Activated naive CD4-positive, alpha-beta T cell treated with Interleukin-2 at 50 U/mL for 16 hours (primary cell): ENCODE results near the gene NBAS.
"Not testable (repeated sequence)": the region's sequence is repeated elsewhere in the genome, so short reads cannot be mapped to it uniquely, and the experiment has no call there.

Source experiments
- DNase-seq: peaks from one replicate; pipeline ENCODE4 v3.0.0-alpha.2; 2020

Gene NBAS

DNA sequence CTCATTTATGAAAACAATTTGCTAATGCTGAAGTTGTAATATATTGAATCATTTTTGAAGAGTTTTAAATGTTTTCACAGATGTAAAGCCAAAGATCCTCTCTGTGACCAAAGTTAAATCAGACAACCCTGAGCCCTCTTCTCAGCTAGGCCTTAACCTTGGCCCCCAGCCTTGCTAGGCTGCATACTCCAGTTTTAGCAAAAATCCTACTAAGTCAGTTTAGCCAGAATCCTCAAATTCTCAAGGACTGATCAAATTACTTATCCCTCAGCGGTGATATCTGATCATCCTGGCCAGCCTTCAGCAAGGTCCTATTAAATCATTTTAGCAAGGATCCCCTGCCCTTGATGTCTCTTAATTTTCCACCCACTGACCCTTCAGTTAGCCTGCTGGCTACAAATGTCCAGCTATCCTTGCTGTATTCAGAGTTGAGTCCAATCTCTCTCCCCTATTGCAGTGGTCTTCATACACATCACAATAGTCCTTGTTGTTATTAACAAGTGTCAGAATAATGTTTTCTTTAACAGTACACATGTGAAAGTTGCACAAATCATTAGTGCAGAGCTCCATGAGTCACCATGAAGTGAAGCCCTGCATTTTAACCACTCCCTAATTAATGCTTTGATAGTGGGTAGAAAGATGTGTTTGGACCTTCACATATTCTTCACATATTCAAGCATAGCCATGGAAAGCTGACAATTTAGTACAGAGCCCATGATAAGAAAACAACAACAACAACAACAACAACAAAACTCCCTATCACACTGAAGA lies 206.4 kb downstream of the NBAS start:
- DNase-seq, result no peak

GRCh38 chr2:15352363-15352762 lies 208.8 kb downstream of the NBAS start:
- DNase-seq, result no peak

- DNase-seq, result no peak
These were observed 212.5 kb downstream of the NBAS start for GRCh38 chr2:15348636-15349035.

- DNase-seq, result no peak
These were observed 213.1 kb downstream of the NBAS start for GRCh38 chr2:15348045-15348444.

GRCh38 chr2:15346624-15347023 lies 214.5 kb downstream of the NBAS start:
- no peak for DNase-seq

- DNase-seq, result no peak
These were observed 223.0 kb downstream of the NBAS start for GRCh38 chr2:15337996-15338666.

- DNase-seq, result no peak
These were observed 226.3 kb downstream of the NBAS start for GRCh38 chr2:15334644-15335326.

DNA sequence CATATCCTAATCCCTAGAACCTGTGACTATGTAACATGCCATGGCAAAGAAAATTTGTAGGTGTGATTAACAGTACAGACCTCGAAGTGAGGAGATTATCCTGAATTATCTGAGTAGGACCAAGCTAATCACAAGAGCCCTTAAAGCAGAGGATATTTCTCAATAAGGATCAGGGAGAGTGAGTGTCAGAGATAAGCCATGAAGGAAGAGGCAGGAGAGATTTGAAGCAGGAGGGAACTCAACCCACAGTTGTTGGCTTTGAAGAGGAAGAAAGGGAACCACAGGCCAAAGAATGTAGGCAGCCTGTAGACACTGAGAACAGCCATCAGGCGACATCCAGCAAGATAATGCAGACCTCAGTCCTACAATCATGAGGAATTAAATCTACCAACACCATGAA lies 229.3 kb downstream of the NBAS start:
- DNase-seq, result no peak

DNA sequence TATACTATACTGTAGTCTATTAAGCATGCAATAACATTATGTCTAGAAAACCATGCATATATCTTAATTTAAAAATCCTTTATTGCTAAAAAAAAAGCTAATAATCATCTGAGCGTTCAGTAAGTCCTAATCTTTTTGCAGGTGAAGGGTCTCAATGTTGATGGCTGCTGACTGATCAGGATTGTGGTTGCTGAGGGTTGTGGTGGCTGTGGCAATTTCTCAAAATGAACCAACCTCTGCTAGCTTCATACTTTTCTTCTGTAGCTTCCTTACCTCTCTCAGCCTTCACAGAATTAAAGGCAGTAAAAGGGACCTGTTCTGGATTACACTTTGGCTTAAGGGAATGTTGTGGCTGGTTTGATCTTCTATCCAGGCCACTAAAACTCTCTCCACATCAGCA lies 235.8 kb downstream of the NBAS start:
- DNase-seq, result no peak

GRCh38 chr2:15323227-15323626 lies 237.9 kb downstream of the NBAS start:
- DNase-seq, result no peak

DNA sequence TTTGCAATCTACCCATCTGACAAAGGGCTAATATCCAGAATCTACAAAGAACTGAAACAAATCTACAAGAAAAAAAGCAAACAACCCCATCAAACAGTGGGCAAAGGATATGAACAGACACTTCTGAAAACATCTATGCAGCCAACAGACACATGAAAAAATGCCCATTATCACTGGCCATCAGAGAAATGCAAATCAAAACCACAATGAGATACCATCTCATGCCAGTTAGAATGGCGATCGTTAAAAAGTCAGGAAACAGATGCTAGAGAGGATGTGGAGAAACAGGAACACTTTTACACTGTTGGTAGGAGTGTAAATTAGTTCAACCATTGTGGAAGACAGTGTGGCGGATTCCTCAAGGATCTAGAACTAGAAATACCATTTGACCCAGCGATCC lies 239.7 kb downstream of the NBAS start:
- not testable (repeated sequence) for DNase-seq

DNA sequence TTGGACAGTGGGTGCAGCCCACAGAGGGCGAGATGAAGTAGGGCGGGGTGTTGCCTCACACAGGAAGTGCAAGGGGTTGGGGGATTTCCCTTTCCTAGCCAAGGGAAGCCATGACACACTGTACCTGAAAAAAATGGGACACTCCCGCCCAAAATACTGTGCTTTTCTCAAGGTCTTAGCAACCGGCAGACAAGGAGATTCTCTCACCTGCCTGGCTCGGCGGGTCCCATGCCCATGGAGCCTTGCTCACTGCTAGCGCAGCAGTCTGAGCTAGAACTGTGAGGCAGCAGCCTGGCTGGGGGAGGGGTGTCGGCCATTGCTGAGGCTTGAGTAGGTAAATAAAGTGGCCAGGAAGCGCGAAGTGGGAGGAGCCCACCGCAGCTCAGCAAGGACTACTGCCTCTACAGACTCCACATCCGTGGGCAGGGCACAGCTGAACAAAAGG lies 244.7 kb downstream of the NBAS start:
- peak; percentile 9 for DNase-seq

DNA sequence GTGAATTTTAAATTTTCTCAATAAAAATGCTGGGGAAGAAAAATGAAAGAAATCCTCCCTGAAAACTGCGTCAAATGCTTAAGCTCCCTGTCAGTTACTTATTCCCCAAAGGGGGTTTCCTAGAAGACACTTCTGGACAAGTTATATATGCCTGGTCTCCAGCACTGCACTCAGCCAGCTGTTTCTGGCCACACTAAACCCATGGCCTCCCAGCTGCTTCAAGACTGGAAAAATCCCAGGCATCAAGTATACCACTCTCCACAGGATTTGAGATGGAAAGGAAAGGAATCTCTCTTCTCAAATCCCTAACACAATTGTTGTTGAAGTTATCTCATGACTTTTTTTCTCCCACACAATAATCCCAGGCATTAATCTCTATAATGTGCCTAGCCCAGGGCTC lies 245.7 kb downstream of the NBAS start:
- DNase-seq, result no peak

- no peak for DNase-seq
These were observed 247.5 kb downstream of the NBAS start for GRCh38 chr2:15313657-15314056.

DNA sequence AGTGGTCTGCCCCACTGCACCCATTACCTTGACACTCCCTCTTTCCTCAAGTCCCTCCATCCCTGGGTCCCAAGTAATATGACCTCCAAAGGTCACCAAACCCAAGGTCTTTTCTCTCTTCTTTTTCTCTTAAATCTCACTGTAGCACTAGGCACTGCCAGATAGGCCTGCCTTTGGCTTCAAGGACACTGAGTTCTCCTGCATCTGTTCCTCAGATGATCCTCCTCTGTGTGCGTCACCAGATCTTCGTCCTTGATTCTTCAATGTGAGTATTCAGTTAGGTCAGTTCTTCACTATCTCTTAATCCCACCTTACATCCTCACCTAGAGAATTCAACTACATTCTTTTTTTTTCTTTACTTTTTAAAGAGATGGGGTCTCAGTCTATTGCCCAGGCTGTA lies 249.2 kb downstream of the NBAS start:
- no peak for DNase-seq

DNA sequence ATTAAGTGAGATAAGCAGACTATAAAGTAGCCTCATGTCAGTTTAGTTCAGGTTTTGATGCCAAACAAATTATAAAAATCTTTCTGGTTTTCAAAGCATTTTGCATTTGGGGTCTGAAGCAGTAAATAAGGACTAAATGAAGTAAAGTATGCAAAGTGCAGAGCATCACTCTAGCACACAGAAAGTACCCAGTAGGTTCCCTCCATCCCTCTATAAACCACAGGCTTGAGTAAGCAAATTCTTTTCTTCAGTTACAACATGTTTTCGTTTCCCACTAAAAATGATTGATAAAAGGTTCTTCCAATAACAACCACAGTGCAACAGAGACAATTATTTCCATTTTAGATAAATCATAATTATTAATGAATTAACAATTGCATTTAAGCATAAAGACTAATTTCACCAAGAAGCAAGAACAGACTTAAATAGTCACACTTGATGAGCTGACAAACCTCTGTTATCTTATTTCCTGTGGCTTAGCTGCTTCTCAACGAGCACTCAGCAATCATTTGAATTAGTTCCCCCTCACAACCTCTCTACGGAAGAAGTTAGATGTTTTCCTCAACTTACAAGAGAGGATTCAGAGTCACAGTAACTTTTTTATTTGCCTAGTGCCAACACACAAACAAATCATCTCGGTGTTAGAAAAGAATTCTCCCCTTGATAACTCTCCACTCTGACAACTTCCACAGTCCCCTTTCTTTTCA lies 249.8 kb downstream of the NBAS start:
- no peak for DNase-seq

DNA sequence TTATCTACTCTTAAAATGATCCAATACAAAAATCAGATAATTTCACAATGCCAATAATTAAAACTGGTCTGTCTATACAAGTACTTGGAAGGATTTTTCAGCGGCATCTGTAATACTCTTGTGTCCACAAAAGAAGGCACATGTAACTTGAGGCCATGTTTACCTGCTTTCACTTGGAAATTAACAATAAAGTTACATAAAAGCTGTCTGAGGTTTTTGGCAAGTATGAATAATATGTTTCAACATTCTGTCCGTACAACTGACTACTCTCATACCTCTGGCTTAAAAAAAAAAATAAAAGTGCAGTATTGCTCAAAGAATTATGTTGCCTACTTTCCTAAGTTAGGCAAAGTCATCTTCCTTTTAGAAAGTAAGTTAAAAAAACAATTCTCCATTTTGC lies 253.6 kb downstream of the NBAS start:
- no peak for DNase-seq

GRCh38 chr2:15306706-15307105 lies 254.4 kb downstream of the NBAS start:
- no peak for DNase-seq

DNA sequence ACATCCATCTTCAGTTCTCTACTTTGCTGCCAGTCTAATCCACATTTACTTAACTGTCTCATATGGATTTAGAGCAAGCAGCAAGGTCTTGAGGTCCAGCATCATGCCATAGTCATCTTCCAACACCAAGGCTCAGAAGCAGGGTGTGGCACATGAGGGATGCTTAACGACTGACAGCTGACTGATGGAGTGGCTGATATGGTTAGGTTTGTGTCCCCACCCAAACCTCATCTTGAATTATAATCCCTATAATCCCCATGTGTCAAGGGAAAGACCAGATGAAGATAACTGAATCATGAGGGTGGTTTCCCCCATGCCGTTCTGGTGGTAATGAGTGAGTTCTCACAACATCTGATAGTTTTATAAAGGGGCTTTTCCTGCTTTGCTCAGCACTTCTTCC lies 257.3 kb downstream of the NBAS start:
- DNase-seq, result no peak

DNA sequence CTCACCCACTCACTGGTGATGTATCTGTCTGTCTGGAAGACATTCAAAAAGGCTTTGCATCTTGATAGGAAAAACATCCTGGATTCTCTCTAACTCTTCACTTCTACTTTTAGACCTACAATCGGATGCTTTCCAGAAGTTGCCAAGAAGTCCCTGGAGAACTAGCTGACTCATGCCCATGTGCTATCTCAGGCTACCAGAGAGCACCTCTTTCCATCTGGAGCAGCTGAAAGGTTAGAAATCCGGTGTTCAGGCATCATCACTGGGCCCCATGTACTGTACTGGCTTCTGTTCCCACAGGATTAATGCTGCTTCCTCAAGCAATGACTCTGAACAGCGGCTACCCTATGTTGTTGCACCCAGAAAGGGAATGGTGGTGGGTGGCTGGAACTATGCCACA lies 259.0 kb downstream of the NBAS start:
- no peak for DNase-seq

GRCh38 chr2:15300624-15301573 lies 260.2 kb downstream of the NBAS start:
- no peak for DNase-seq

DNA sequence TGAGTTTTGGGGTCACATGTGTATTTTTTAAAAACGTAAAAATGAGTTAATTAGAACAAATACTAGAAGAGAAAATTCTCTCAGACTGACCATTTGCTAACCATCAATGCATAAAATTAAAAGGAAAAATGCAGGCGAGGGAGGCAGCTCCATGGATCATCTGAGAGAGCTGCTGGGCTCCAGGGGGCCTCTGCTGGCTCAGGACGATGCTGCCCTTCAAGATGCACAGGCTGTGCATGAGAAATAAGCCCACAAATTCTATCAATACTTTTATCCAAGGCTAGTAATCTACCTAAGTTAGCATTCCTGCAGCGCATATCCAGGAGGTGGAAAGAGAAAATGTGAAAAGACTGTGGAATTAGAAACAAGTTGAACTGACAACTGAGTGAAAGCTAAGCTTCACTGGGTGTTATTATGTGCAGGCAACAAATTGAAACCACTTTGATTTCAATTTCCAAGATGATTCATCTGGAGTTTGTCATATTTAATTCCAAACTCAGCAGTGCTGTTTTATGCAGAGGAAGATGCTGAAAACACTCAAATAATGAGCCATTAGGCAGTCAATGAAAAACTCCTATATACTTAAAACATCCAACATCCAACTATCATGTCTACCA lies 261.1 kb downstream of the NBAS start:
- DNase-seq, result no peak
